AG04450 (cell line): ENCODE results near the gene LGALSL. TPM values are rescaled to one million over a fixed set of nuclear protein-coding genes. Genes with fewer than 3 reads are reported as not detected.
"Not testable (repeated sequence)": the region's sequence is repeated elsewhere in the genome, so short reads cannot be mapped to it uniquely, and the experiment has no call there.

Experiments
- CTCF ChIA-PET: fragments of 300-600, 350-600 bp; formaldehyde crosslinking; extraction: SDS; loops from one replicate; lab custom pipeline; 2022; ENCODE audit warnings: antibody characterized with exemption, inconsistent platforms; lab: Charles Lee
- POLR2A ChIA-PET: fragments of 350-600 bp; formaldehyde crosslinking; extraction: SDS; loops from one replicate; lab custom pipeline; 2021; ENCODE audit warnings: antibody characterized with exemption, inconsistent platforms; lab: Yijun Ruan, JAX
- DNase-seq: peaks from one replicate; pipeline ENCODE4 v3.0.0-alpha.2; 2011; ENCODE audit warnings: low read depth, low spot score
- H3K27ac ChIP-seq: one replicate; pipeline ENCODE4 v1.5.1; 2012; ENCODE audit warnings: low read depth, low read length, control low read depth
- H3K27me3 ChIP-seq: one replicate; pipeline ENCODE4 v1.6.0; 2012; ENCODE audit warnings: low read length; ENCODE audit not compliant: control insufficient read depth, insufficient read depth
- H3K4me3 ChIP-seq: 2 replicates; pipeline ENCODE4 v1.5.1; 2011; ENCODE audit warnings: mild to moderate bottlenecking, low read depth, low read length, control low read depth
- H3K9me3 ChIP-seq: 2 replicates; pipeline ENCODE4 v1.5.1; 2012; ENCODE audit warnings: low read length; ENCODE audit not compliant: control insufficient read depth, insufficient read depth
- polyA plus RNA-seq: library from polyadenylated mRNA; depleted of rRNA; stranded (reverse); fragments of >200 nt; gene quantifications from 2 replicates; pipeline ENCODE4 v1.2.3, GENCODE V29; 2011
- TF ChIP-seq, protein P1 (sequence below): IDR thresholded peaks from 2 replicates; pipeline ENCODE4 v1.5.1; 2011; ENCODE audit warnings: low read depth, low read length, control low read depth, inconsistent platforms

The LGALSL gene
- polyA plus RNA-seq, 1 experiment, result 0.56 TPM

DNA sequence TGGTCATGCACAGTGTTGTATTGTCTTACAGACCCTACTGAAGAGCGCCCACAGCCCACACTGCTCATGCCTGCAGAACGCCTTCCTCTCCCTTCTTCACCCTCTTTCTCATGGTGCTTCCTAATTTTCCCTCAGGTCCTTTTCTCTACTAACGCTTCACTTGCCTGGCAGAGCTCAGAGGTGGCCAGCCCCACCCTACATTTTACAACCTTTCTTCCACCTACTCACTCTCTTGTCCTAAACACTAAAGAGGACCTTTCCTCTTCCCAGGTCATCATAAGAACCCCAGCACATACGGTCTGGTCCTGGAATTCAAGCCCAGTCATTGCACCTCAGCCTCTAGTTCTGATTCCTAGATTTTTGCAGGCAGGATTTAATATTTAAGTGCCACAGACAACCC is 11.7 kb upstream of the LGALSL start:
- TF ChIP-seq, protein P1, sequence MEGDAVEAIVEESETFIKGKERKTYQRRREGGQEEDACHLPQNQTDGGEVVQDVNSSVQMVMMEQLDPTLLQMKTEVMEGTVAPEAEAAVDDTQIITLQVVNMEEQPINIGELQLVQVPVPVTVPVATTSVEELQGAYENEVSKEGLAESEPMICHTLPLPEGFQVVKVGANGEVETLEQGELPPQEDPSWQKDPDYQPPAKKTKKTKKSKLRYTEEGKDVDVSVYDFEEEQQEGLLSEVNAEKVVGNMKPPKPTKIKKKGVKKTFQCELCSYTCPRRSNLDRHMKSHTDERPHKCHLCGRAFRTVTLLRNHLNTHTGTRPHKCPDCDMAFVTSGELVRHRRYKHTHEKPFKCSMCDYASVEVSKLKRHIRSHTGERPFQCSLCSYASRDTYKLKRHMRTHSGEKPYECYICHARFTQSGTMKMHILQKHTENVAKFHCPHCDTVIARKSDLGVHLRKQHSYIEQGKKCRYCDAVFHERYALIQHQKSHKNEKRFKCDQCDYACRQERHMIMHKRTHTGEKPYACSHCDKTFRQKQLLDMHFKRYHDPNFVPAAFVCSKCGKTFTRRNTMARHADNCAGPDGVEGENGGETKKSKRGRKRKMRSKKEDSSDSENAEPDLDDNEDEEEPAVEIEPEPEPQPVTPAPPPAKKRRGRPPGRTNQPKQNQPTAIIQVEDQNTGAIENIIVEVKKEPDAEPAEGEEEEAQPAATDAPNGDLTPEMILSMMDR, result no peak
- ChIA-PET POLR2A (no interaction called here), CTCF (no interaction called here)
- Histone ChIP-seq H3K4me3 (no peak overlapping the region), H3K27ac (no peak overlapping the region), H3K9me3 (no peaks in the 10 kb centered on the region), H3K27me3 (peaks cover 19% of the 10 kb centered on the region)
- no peak for DNase-seq

DNA sequence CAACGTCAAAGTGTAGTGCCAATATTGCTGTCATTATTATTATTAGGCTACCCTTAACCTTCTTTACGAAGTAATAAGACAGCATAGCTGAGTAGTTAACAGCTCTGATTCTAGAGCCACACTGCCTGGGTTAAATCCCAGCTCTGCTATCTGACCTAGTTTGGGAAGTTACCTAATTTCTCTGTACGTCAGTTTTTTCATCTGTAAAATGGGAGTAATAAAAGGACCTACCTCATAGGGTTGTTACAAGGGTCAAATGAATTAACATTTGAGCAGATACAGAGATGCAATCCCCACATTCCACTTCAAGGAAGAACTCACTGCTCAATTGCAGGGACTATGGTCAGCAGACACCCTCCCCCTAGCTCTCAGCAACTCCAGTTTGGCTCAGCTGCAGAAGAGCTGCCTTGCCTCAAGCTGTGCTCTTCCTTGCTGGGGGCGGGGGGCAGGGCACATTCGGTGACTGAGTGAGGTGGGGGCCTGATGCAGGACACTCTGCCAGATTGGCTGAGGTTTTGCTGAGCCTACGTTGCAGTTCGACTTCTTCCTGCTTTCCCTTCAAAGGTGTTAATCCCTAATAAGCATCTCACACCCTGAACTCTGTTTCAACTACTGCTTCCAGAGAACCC is 11.0 kb upstream of the LGALSL start:
- H3K27me3 ChIP-seq, result peaks cover 20% of the 10 kb centered on the region
- CTCF ChIA-PET, result no interaction called here

DNA sequence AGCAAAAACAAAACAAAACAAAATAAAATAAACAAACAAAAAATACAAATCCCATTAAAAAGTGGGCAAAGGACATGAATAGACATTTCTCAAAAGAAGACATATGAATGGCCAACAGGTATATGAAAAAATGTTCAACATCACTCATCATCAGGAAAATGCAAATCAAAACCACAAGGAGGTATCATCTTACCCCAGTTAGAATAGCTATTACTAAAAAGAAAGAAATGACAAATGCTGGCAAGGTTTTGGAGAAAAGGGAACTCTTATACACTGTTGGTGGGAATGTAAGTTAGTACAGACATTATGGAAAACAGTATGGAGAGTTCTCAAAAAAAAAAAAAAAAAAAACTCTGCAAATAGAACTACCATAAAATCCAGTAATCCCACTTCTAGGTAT is 8.0 kb upstream of the LGALSL start:
- H3K27me3 ChIP-seq, result peaks cover 20% of the 10 kb centered on the region
- H3K4me3 ChIP-seq, H3K9me3 ChIP-seq, POLR2A ChIA-PET, H3K27ac ChIP-seq, CTCF ChIA-PET, DNase-seq: not testable (repeated sequence)

More for the DNA sequence above, 11.0 kb upstream of the LGALSL start:
- POLR2A ChIA-PET, result no interaction called here
- TF ChIP-seq, protein P1, result no peak
- DNase-seq, result no peak
- Histone ChIP-seq H3K9me3 (no peaks in the 10 kb centered on the region), H3K4me3 (no peak overlapping the region), H3K27ac (no peak overlapping the region)

DNA sequence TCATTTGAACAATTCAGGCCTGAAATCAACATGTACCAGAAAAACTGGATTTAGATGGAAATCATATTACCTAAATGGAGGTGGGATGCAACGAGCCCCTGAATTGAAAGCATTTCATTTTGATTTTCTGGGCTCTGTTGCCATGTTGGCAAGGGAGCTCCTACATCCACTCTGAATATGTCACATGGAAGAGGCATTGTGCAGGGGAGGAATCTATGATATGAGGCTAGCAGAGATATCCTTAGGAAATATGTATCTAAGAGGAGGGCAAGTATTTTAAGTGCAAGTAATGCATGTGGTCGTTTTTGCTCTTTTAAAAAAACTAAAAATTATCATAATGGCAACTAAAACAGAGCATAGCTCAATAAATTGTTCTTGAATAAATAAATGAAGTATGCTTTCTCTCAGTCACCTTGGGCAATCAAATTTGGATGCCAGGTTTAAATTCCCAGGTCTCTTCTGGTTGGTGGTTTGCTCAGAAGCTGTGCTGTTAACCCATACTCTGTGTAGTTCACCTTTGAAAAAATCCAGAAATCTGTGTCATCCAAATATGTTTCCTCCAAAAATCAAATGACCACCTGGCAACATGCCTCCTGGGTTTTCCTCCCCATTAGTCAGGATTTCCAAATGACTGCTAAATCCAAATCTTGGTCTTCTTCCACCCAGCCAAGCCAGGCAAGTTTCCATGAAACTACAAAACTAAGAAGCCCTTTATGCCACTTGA is 6.5 kb upstream of the LGALSL start:
- no peak for DNase-seq
- no peaks in the 10 kb centered on the region for H3K9me3 ChIP-seq
- H3K27me3 ChIP-seq, result peaks cover 31% of the 10 kb centered on the region
- CTCF ChIA-PET, result interaction anchor here (0.7 kb wide), 1 partner anchor 394 kb away, joined by 3 read pairs; no protein-coding TSS in a partner anchor
- POLR2A ChIA-PET, result no interaction called here
- H3K4me3 ChIP-seq, result no peak overlapping the region
- TF ChIP-seq, protein P1, result no peak
- H3K27ac ChIP-seq, result no peak overlapping the region

DNA sequence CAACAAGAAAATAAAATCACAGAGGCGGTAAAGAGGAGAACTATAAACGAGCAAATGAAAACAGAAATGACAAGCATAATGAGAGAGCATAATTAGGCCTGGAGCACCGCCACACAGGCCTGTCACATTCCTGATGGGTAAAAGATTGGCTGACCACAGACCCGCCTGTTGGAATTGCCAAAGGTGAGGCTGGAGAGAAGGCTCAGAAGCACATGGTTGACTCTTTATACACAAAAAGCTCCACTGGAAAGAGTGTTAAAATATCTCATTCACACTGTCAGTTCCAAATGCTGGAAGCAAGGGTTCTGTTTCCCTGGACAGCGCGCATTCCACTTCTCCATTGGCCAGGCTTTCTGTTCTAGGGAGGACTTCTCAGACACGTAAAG is 5.9 kb upstream of the LGALSL start:
- ChIA-PET POLR2A (no interaction called here), CTCF (interaction anchor here (0.7 kb wide), 1 partner anchor 393 kb away, joined by 3 read pairs; no protein-coding TSS in a partner anchor)
- DNase-seq, result no peak

More for the DNA sequence above, 5.9 kb upstream of the LGALSL start:
- TF ChIP-seq, protein P1, result no peak
- no peak overlapping the region for H3K27ac ChIP-seq
- no peak overlapping the region for H3K4me3 ChIP-seq
- H3K27me3 ChIP-seq, result peaks cover 31% of the 10 kb centered on the region
- H3K9me3 ChIP-seq, result no peaks in the 10 kb centered on the region
